Right renal cortex interstitium (tissue), 3 donors: ENCODE measurements around the gene IMMP2L. TPM values are rescaled to one million over a fixed set of nuclear protein-coding genes. Genes with fewer than 3 reads are reported as not detected.
"Not testable (repeated sequence)": the region's sequence is repeated elsewhere in the genome, so short reads cannot be mapped to it uniquely, and the experiment has no call there.

Experiments used
- DNase-seq, 3 donors: peaks; one replicate each; pipeline ENCODE4 v3.0.0-alpha.2; 2013; ENCODE audit warnings: low read depth in 3 of 3, low spot score in 2 of 3
- polyA plus RNA-seq, 3 donors: library from polyadenylated mRNA; unstranded; fragments of 120-200 nt; gene quantifications; one replicate each; pipeline ENCODE4 v1.2.1, GENCODE V29; 2013; ENCODE audit not compliant: insufficient read length in 3 of 3

Gene IMMP2L
- polyA plus RNA-seq, 3 donors, result 34.9 to 48.2 (median 45.7) TPM

DNA sequence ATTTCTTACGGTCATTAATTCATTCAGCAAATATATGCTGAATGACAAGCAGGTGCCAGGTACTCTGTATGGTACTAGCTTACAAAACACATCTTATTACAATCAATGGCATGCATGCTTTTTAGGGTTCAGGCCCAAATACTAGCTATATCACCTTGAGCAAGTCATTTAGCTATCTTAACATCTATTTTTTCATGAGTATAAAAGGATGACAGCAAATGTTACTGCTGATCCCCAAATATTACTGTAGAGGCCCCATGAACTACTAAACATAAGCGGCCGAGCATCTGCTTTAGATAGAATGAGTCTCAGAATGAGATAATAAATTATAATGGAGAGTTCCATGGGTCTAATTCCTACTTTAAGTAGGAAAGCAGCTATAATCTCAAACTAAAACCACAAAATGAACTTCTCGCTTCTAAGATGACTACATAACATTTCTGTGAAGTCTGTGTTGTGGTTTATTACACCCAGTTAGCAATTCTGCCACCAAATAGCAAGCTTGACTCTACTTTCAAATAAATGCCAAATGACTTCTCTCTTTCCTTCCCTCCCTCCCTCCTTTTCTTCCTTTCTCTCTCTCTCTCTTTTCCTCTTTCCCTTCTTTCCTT lies 585.1 kb downstream of the IMMP2L start:
- DNase-seq, result no peak

DNA sequence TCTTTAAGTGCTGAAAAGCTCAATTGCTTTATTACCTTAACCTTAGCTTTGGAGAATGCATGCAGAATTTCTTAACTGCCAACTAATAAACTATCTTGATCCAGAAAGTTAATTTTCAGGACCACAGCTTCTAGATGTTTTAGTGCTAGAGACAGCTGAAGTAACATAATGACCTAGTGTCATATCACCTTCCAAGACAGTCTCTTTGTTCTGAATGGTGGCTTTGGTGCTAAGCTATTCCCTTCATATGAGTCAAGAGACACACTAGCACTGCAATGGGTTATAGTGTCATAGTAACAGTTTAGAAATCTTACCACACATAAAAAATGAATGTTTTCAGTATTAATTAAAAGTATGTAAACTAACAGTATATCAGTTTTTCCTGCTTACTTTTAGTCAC lies 586.8 kb downstream of the IMMP2L start:
- DNase-seq, result peak in 1 of 3 donors; percentile 4

DNA sequence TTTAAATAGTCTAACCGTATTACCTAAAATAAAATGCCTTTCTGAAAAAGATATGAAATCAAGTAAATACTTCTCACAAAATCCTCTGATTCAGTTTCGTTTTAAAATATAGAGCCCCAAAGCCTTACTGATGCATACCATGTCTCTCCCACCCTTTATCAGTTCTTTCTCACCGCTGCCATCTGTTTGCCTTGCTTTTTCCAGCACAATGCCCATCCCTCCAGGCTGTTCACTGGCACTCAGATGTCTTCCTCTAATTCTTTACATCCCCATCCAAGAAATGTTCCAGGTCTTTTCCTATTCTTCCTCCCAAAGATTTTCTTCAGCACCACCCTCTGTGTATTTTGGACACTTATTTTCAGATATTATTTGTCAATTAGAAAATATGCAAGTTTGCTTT lies 587.9 kb downstream of the IMMP2L start:
- DNase-seq, result no peak

DNA sequence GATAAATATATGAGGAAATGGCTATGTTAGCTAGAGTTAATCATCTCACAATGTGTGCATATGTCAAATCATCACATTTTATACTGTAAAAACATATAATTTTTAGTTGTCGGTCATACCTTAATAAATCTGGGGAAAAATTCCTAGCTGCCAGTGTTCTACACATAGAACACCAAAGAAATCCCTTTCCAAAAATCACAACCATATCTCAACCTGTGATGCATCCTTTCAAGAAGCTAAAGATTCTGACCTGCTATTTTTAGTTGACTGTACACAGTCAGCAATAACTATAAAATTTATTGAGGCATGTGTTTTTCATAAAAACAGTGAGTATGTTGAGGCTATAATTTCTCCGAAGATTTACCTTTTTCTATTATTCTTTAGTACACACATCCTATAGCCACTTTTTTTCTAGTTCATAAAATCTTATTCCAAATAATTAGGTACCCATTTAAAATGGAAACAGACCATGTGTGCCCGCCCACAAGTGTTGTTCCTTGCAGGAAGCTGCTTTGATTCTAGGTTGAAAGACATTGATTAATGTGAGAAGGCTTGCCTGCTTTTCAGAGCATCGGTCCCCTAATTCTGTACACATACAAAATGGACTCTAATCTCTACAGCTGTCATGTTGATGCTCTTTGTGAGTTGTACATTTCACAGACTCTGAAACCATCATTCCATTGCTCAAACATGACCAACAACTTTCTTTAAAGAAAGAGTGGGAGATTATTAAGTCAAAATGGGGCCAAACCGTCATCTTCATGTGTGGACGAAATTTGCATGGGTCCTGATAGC lies 588.9 kb downstream of the IMMP2L start:
- no peak for DNase-seq

DNA sequence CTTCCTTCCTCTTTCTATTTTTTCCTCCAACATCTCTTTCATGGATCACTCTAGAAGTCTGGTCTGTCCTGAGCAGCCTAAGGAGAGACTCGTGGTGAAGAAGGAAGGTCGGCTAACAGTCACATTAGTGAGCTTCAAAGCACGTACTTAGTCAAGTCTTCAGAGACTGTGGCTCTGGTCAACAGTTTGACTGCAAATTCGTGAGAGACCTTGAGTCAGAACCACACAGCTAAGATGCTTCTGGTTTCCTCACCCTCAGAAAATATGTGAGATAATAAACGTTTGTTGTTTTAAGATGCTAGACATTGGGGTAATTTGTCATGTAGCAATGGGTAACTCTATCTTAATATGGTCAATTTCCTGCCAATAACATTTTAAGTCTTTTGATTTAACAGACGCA lies 597.5 kb downstream of the IMMP2L start:
- DNase-seq, result no peak

DNA sequence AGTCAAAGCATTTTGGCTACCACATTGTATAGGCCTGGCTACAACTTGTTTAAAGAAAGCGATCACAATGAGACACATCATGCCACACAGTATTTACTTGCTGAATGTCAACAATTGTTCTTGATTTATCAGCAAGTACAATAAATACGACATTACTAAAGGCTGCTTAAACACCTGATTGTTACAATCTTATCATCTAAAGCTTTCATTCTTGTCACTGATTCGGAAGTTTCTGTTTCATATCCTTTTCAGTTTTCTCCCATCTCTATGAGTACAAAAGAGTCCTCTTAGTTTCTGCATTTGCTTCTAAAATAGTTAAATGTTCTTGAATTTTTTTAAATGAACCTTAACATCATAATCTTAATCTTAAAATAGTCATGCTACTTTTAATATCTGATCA lies 599.5 kb downstream of the IMMP2L start:
- no peak for DNase-seq

DNA sequence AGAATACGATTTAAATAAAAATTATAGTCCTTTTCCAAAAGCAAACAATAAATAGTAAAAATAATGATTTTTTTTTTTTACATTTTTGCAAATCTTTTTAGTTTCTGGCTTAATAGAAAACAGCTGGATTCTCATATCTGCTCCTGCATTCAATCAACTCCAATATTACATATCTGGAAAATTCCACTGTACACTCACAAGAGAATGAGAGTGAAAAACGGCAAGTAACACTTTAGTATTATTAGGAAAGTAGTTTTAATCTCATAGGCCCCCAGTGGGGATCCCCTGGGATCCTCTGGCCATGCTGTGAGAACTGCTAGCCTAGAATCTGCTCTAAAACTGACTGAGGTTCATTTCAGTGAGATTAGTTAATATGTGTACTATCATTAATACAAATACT lies 599.9 kb downstream of the IMMP2L start:
- DNase-seq, result no peak

DNA sequence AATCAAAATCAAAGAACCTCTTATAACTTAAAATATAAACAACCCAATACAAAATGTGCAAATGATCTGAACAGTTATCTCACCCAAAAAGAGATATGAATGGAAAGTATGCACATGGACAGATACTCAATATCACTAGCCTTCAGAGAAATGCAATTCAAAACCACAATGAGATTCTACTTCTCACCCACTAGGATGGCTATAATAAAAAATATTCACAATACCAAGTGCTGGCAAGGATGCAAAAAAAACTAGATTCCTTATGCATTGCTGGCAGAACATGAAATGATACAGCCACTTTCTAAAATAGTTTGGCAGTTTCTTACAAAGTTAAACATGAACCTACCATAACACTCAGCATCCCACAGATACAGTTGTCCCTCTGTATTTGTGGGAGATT lies 601.5 kb downstream of the IMMP2L start:
- no peak for DNase-seq

DNA sequence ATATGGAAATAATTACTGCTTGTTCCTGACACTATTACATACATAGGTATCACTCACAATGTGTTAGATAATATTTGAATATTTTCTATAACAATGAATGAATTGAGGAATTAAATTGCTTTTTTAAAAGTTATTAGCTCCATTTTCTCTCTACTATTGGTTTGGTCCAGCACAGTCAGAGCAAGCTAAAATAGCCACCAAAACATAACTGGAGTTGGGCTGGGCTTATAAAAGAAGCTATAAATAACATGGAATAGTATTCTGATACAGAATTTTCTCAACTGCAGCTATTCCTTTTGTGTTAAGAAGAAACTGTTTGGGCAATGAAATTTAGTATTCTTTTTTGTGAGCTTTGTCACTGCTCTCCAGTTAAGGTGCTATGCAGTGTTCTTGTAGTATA lies 614.0 kb downstream of the IMMP2L start:
- no peak for DNase-seq

DNA sequence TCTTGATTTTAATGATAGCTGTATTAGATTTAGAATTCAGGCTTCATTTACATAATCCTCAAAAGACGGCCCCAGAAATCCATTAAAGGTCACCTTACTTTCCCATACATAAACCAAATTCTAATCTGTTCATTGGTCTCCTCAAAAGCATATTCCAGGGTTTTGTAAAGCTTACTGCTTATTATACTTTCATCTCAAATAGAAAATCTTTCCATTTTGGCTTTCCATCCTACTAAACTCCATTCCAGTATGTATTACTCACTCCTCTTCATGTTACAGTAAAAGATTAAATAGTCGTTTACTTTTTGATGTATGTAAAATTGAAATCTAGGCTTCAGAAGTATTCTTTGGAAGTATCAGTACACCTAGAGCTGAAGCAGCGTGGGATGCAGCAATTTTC lies 614.9 kb downstream of the IMMP2L start:
- DNase-seq, result no peak

DNA sequence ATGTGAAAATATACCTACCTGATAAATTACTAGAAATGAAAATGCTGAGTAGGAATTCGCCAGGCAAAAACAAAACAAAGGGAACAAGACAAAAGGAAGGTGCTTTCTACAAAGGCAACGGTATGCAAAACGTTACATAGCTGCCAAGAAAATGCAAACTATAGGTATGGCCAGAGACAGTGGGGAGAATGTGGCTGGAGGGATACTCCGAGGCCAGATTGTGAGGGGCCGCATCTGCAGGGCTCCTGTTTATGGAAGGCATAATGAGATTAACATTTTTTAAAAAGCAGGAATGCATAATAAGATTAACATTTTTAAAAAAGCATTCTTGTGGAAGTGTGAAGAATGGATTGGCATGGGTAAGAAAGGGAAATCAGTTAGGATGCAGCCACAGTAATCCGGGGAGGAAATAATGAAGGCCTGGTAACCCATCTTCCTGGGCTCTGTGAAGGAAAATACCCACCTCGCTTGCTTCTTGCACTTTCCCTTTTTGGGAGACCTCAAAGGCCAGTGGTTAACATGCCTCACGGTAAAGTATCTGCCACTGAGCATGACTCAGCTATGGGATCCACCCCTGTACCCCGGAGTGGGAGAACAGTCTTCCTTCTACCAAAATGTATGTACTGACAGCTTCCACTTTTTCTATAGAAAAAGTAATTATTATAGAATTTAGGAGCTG lies 617.2 kb downstream of the IMMP2L start:
- no peak for DNase-seq

DNA sequence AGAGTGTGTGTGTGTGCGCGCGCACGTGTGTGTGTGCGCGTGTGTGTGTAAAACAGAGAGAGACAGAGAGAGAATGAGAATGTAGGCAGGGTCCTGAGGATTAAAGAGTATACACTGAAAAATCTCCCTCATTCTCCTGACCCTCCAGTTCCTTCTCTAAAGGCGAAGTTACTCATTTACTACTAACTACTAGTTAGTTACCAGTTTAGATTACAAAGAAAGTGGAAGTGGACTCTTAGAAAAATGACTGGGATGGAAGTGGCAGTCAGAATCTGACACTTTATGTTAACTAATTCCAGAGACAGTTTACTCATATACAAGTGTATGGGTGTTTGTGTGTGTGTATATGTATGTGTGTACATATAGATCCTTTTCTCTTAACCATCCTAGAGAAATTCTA lies 617.8 kb downstream of the IMMP2L start:
- no peak for DNase-seq

DNA sequence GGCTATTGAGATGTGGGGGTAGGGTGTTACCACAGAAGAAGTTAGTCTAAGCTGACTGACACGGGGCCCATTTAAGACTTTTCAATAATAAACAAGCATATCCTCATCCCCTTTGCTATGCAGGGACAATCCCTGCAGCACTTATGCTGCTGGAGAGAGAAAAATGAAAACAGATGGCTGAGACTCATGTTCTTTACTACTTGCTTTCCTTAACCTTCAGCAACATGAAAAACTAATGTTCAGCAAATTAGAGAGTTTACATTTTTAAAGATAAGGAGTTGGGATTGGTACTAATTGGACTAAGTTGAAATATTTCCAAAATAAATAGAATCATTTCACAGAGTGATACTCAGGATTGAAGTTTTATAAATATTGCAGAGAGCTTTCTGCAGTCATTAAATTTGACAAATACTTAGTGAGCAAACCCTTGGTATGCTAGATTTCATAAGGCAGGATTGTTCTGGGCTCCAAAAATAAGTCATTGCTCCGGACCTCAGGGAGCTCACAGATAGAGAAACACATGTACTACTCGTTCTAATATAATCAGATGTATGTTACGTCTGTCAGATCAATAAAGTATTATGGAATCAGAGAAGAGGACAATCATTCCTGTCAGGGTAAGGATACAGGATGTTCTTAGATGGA lies 618.5 kb downstream of the IMMP2L start:
- DNase-seq, result no peak

DNA sequence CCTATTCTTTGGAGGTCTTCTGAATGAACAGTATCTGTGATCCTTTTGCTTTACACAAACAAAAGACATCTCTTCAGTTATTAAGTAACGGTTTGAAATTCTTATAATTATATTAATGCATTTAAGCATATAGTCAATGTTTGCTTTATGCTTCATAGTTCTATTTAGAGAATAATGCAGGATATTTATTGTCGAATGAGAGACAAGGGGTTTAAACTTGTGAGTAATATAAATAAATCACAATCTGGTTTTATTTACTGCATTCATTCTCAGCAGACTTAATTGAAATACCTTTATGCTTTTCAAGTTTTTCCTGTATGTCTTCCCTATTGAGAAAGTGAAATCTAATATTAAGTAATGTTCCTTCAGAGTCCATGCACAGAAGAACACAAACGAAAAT lies 620.9 kb downstream of the IMMP2L start:
- DNase-seq, result no peak

DNA sequence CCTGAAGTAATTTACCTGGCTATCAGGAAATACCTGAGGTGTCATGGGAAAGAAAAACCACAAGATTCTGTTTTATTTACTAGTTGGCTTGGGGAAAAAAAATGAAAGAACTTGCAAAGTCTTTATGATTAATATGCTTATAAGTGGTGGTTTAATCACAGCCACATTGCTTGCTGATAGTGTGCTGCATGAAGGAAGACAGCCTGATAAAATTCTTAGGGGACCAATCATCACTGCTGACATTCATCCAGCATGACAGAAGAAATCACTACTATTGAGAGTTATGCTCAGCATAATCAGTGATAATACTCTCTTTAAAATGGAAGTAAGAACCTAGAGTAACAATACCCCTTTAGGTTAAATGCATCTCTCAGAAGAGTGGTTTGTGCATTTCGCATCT lies 621.5 kb downstream of the IMMP2L start:
- DNase-seq, result no peak

DNA sequence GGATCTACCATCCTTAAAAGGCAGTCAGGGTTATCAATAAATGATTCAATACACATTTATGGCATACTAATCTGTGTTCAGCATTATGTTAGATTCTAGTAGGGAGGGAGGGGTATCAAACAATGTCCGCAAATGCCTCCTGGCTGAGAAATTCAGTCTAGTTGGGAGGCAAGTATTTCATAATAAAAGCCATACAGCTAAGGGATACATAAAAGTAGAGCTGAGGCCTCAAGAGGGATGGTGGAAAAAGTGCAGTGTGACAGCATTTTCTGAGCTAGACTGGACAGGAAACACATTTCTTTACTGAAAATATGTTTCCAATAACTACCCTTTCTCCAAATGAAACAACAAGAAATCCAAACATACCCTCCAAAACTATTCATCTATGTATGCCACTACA lies 624.1 kb downstream of the IMMP2L start:
- no peak for DNase-seq

DNA sequence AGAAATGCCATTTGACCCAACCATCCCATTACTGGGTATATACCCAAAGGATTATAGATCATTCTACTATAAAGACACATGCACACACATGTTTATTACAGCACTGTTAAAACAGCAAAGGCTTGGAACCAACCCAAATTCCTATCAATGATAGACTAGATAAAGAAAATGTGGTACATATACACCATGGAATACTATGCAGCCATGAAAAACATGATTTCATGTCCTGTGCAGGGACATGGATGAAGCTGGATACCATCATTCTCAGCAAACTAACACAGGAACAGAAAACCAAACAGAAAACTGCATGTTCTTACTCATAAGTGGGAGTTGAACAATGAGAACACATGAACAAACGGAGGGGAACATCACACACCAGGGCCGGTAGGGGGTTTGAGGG lies 625.6 kb downstream of the IMMP2L start:
- not testable (repeated sequence) for DNase-seq

DNA sequence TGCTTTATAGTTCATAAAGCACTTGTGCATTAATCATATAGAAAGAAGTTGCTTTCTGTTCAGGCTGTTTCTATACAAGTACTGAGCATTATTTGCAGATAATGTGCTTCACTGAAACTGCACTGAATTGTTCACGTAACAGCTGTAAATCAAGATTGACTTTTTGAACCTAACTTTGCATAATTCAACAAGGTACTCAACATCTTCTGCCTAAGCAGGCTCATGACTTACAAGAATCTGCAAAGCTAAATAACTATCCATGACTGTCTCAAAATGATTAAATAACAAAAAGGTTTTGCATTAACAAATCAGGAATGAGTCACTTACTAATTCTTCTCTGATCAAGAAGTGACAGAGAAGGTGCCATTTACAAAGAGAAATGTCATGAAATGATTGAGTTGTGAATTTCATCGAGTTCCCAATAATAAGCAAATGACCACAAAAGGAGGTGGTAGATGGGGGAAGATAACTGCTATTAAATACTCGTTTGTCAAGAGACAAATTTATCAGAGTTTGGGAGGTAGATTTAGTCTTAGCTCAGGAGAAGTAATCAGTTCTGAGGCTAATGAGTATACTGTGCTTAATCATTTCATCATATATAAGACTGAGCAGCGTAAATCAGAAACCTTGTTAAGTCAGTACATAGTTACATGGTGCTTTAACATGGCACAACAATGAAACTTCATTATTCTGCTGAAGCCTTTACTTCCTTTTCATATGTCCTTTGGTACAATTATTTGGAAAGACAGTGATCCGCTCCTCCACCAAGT lies 632.6 kb downstream of the IMMP2L start:
- DNase-seq, result no peak

DNA sequence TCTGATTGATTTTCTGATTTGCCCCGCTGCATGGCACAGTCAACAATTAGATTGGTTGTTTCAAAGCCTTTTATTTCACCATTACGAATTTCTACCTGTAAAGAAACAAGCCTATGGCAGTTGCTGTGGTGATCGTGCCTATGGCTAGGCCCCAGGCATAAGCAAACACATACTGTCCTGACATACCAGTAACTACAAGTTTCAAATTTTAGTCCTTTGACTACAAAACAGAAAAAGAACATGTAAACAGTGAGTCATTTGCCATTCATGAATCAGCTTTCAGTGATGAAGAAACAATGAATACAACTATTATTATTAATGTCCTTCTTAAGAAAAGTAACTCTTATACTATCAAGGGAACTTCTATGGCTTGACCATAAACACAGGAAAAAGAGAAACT lies 639.4 kb downstream of the IMMP2L start:
- DNase-seq, result no peak

DNA sequence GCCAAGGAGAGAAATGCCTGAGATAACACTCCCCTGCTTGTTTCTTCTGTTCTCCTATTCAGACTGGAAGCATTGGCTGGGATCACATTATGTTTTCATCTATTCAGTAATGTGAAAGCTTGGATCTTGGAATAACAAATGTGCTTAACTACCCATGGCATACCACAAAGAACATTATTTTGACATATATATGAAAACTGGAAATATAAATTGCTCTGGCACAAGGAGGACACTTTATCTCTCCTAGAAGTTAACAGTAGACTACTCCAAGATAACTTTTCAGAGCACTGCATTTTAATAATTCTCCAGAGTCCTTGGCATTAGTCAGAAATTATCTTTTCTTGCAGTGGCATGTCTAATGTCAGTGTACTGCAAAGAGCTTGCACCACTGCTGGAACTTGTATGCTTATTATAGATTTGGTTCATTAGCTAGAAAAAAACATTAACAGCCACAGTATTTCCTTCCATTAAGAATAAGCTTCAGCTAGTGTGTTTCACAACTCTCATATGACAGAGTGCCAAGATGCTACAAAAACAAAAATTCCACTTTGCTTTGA lies 640.6 kb downstream of the IMMP2L start:
- no peak for DNase-seq
